ENCODE results near the gene FSTL4.

GRCh38 chr5:133450286-133450685, 162.1 kb downstream of the FSTL4 start:
- TF ChIP-seq CTCF (IDR thresholded peaks at IDR 0.05; ENCODE audit: poor library complexity), result no peak
- TF ChIP-seq EZH2phosphoT487 (IDR thresholded peaks at IDR 0.05; ENCODE audit: low read depth, severe bottlenecking, unreplicated experiment), result no peak
- TF ChIP-seq EZH2 (IDR thresholded peaks at IDR 0.05; ENCODE audit: borderline replicate concordance), result no peak
